Smooth muscle cell of the brain vasculature (primary cell): ENCODE results near the gene SESTD1.

ENCODE experiments used
- DNase-seq: peaks from one replicate; pipeline ENCODE4 v3.0.0-alpha.2; 2012; ENCODE audit warnings: low read depth, low spot score

The SESTD1 gene

GRCh38 chr2:179184610-179185009 lies 80.0 kb downstream of the SESTD1 start:
- no peak for DNase-seq

GRCh38 chr2:179181002-179181401 lies 83.6 kb downstream of the SESTD1 start:
- no peak for DNase-seq

GRCh38 chr2:179180242-179180641 lies 84.4 kb downstream of the SESTD1 start:
- peak; percentile 43 for DNase-seq

GRCh38 chr2:179179719-179180118 lies 84.9 kb downstream of the SESTD1 start:
- DNase-seq: no peak

- no peak for DNase-seq
Observed at GRCh38 chr2:179177694-179178093, 86.9 kb downstream of the SESTD1 start.

- DNase-seq: no peak
Observed at GRCh38 chr2:179174240-179174639, 90.4 kb downstream of the SESTD1 start.

GRCh38 chr2:179172894-179173293 lies 91.7 kb downstream of the SESTD1 start:
- no peak for DNase-seq

- no peak for DNase-seq
Observed at GRCh38 chr2:179171371-179171770, 93.3 kb downstream of the SESTD1 start.

GRCh38 chr2:179170901-179171300 lies 93.7 kb downstream of the SESTD1 start:
- no peak for DNase-seq

GRCh38 chr2:179165356-179166000 lies 99.2 kb downstream of the SESTD1 start:
- DNase-seq: no peak

GRCh38 chr2:179141206-179141605 lies 123.4 kb downstream of the SESTD1 start:
- no peak for DNase-seq

- no peak for DNase-seq
Observed at GRCh38 chr2:179140571-179140970, 124.1 kb downstream of the SESTD1 start.

GRCh38 chr2:179139506-179139905 lies 125.1 kb downstream of the SESTD1 start:
- no peak for DNase-seq

GRCh38 chr2:179137200-179137759 lies 127.4 kb downstream of the SESTD1 start:
- no peak for DNase-seq

- no peak for DNase-seq
Observed at GRCh38 chr2:179133016-179133415, 131.6 kb downstream of the SESTD1 start.

- DNase-seq: no peak
Observed at GRCh38 chr2:179132076-179132475, 132.6 kb downstream of the SESTD1 start.

GRCh38 chr2:179130560-179130959 lies 134.1 kb downstream of the SESTD1 start:
- no peak for DNase-seq

- DNase-seq: no peak
Observed at GRCh38 chr2:179129574-179130238, 134.9 kb downstream of the SESTD1 start.

- no peak for DNase-seq
Observed at GRCh38 chr2:179125404-179125803, 139.2 kb downstream of the SESTD1 start.

GRCh38 chr2:179124282-179124681 lies 140.3 kb downstream of the SESTD1 start:
- DNase-seq: no peak

GRCh38 chr2:179123272-179123662 lies 141.4 kb downstream of the SESTD1 start:
- DNase-seq: no peak

GRCh38 chr2:179107737-179108136 lies 156.9 kb downstream of the SESTD1 start:
- DNase-seq: no peak
